Neuronal stem cell (in vitro differentiated cells): ENCODE data around the gene THAP11. TPM values are rescaled to one million over a fixed set of nuclear protein-coding genes. Genes with fewer than 3 reads are reported as not detected.

Source experiments
- DNase-seq: peaks from one replicate; pipeline ENCODE4 v3.0.0-alpha.2; 2013; ENCODE audit warnings: low spot score
- H2AFZ ChIP-seq: one replicate; pipeline ENCODE4 v1.6.1; 2013; ENCODE audit warnings: mild to moderate bottlenecking, low read length, inconsistent platforms
- H2AK5ac ChIP-seq: 2 replicates; pipeline ENCODE4 v1.6.1; 2013; ENCODE audit warnings: low read depth, mild to moderate bottlenecking, inconsistent platforms, low read length, moderate library complexity, mixed read lengths
- H2BK120ac ChIP-seq: 2 replicates; pipeline ENCODE4 v1.6.1; 2013; ENCODE audit warnings: low read depth, mild to moderate bottlenecking, inconsistent platforms, low read length, moderate library complexity, mixed read lengths
- H2BK12ac ChIP-seq: one replicate; pipeline ENCODE4 v1.6.1; 2013; ENCODE audit warnings: low read length, inconsistent platforms
- H2BK15ac ChIP-seq: 2 replicates; pipeline ENCODE4 v1.6.1; 2013; ENCODE audit warnings: mild to moderate bottlenecking, low read length, inconsistent platforms, mixed read lengths
- H2BK5ac ChIP-seq: one replicate; pipeline ENCODE4 v1.6.1; 2013; ENCODE audit warnings: inconsistent platforms, mild to moderate bottlenecking, low read length, moderate library complexity
- H3K14ac ChIP-seq: one replicate; pipeline ENCODE4 v1.6.1; 2013; ENCODE audit warnings: low read length, inconsistent platforms
- H3K18ac ChIP-seq: 2 replicates; pipeline ENCODE4 v1.6.1; 2013; ENCODE audit warnings: low read length, inconsistent platforms
- H3K23ac ChIP-seq: 2 replicates; pipeline ENCODE4 v1.6.1; 2013; ENCODE audit warnings: low read depth, mild to moderate bottlenecking, mixed read lengths, low read length, inconsistent platforms; ENCODE audit not compliant: poor library complexity
- H3K27ac ChIP-seq: replicated peaks from 3 replicates; pipeline ENCODE4 v1.5.1; 2013; ENCODE audit warnings: low read length, inconsistent platforms
- H3K27me3 ChIP-seq, 3 experiments: 2 replicates each; pipeline ENCODE4 v1.6.1; 2013; ENCODE audit warnings: low read length in 3 of 3, mild to moderate bottlenecking in 2 of 3, inconsistent platforms in 1 of 3, low read depth in 1 of 3, mixed read lengths in 1 of 3, moderate library complexity in 1 of 3; ENCODE audit not compliant: control insufficient read depth in 3 of 3, insufficient read depth in 3 of 3
- H3K36me3 ChIP-seq, 2 donors: replicated peaks in 1 of 2; 2 replicates each; pipeline ENCODE4 v1.6.1; 2013; ENCODE audit warnings: low read length in 2 of 2; ENCODE audit not compliant: control insufficient read depth in 2 of 2, insufficient read depth in 2 of 2
- H3K4ac ChIP-seq: 2 replicates; pipeline ENCODE4 v1.6.1; 2013; ENCODE audit warnings: inconsistent platforms, mild to moderate bottlenecking, low read length, moderate library complexity
- H3K4me1 ChIP-seq, 2 donors: 1 replicate in 1 of 2; 2 replicates in 1 of 2; pipeline ENCODE4 v1.6.1; 2013; ENCODE audit warnings: low read length in 2 of 2, low read depth in 1 of 2; ENCODE audit not compliant: control insufficient read depth in 2 of 2, insufficient read depth in 1 of 2
- H3K4me2 ChIP-seq: one replicate; pipeline ENCODE4 v1.6.1; 2013; ENCODE audit warnings: mild to moderate bottlenecking, low read length, inconsistent platforms; ENCODE audit not compliant: insufficient read depth, poor library complexity, severe bottlenecking
- H3K4me3 ChIP-seq, 2 donors: 2 replicates each; pipeline ENCODE4 v1.5.1; 2013; ENCODE audit warnings: low read length in 2 of 2, mild to moderate bottlenecking in 2 of 2, inconsistent platforms in 1 of 2, moderate library complexity in 1 of 2
- H3K79me1 ChIP-seq: one replicate; pipeline ENCODE4 v1.6.1; 2013; ENCODE audit warnings: low read depth, mild to moderate bottlenecking, inconsistent platforms, low read length, moderate library complexity
- H3K9ac ChIP-seq: one replicate; pipeline ENCODE4 v1.6.1; 2013; ENCODE audit warnings: mild to moderate bottlenecking, low read depth, low read length, inconsistent platforms; ENCODE audit not compliant: poor library complexity
- H3K9me3 ChIP-seq, 2 donors: replicated peaks in 1 of 2; 2 replicates each; pipeline versions ENCODE3 to v1.6.1; 2013; ENCODE audit warnings: low read length in 2 of 2, mild to moderate bottlenecking in 2 of 2, inconsistent platforms in 1 of 2, low read depth in 1 of 2, mixed read lengths in 1 of 2, moderate library complexity in 1 of 2; ENCODE audit not compliant: control insufficient read depth in 2 of 2, insufficient read depth in 1 of 2
- H4K8ac ChIP-seq: one replicate; pipeline ENCODE4 v1.6.1; 2013; ENCODE audit warnings: low read depth, mild to moderate bottlenecking, inconsistent platforms, low read length, moderate library complexity
- H4K91ac ChIP-seq: one replicate; pipeline ENCODE4 v1.6.1; 2013; ENCODE audit warnings: low read length, low read depth, mild to moderate bottlenecking, inconsistent platforms; ENCODE audit not compliant: poor library complexity
- WGBS, 2 donors: extraction: QIAGEN DNeasy Blood & Tissue Kit; methylation state at CpG; one replicate each; pipeline ENCODE4 v1.1.7; 2013; ENCODE audit warnings: missing lambda C conversion rate in 2 of 2, mixed read lengths in 1 of 2; ENCODE audit not compliant: insufficient read length in 2 of 2, insufficient replicate concordance in 1 of 2; ENCODE audit errors: extremely low coverage in 2 of 2; 5-methylcytosine and 5-hydroxymethylcytosine counted together
- small RNA-seq: library from polyadenylated mRNA; stranded (forward); fragments of <200 nt; extraction: miRNeasy Mini kit (QIAGEN cat#:217004); gene quantifications from one replicate; pipeline ENCODE3, GENCODE V24; 2013; ENCODE audit not compliant: insufficient read depth

Gene THAP11

GRCh38 chr16:67888331-67888730 lies 46.2 kb downstream of the THAP11 start:
- Histone ChIP-seq H2AFZ (no peak overlapping the region), H3K9ac (no peak overlapping the region), H3K14ac (no peak overlapping the region), H2BK15ac (no peak overlapping the region), H3K27me3 (no peaks in the 10 kb centered on the region), H3K36me3 (peaks cover 7 to 17% of the 10 kb centered on the region in 2 donors), H4K91ac (no peak overlapping the region), H3K23ac (no peak overlapping the region), H3K4me3 (no peak overlapping the region), H2AK5ac (no peak overlapping the region), H4K8ac (no peak overlapping the region), H2BK5ac (no peak overlapping the region), H3K79me1 (peaks cover 2% of the 10 kb centered on the region), H3K9me3 (no peaks in the 10 kb centered on the region), H3K4me1 (peaks cover 0 to 3% of the 10 kb centered on the region in 2 donors), H3K4ac (no peak overlapping the region), H3K27ac (no peak overlapping the region), H3K4me2 (no peak overlapping the region), H2BK120ac (no peak overlapping the region), H2BK12ac (no peak overlapping the region), H3K18ac (no peak overlapping the region)
- no peak for DNase-seq
- no CpG with 5 or more reads among the region's 3 CpGs for WGBS, 2 donors

- Histone ChIP-seq H3K9me3 (no peaks in the 10 kb centered on the region), H3K27me3 (no peaks in the 10 kb centered on the region), H3K9ac (no peak overlapping the region), H2BK12ac (no peak overlapping the region), H2AK5ac (no peak overlapping the region), H3K4me2 (no peak overlapping the region), H4K91ac (no peak overlapping the region), H3K79me1 (peaks cover 11% of the 10 kb centered on the region), H3K4ac (no peak overlapping the region), H2AFZ (peak overlapping the region; percentile 76), H3K23ac (no peak overlapping the region), H3K27ac (no peak overlapping the region), H3K4me1 (peaks cover 1 to 11% of the 10 kb centered on the region in 2 donors), H3K18ac (no peak overlapping the region), H4K8ac (no peak overlapping the region), H2BK5ac (no peak overlapping the region), H2BK120ac (no peak overlapping the region), H2BK15ac (no peak overlapping the region), H3K4me3 (peak overlapping the region in 1 of 2 donors; percentile 100), H3K36me3 (no peaks in the 10 kb centered on the region), H3K14ac (no peak overlapping the region)
- no peak for DNase-seq
- no CpG with 5 or more reads among the region's 5 CpGs for WGBS, 2 donors
Measured at GRCh38 chr16:67892375-67892774, 50.3 kb downstream of the THAP11 start.

GRCh38 chr16:67892899-67893742 lies 51.0 kb downstream of the THAP11 start, which contains the start of gene PSKH1:
PSKH1 (plus strand) TSS chr16:67893254; CDS start chr16:67908750, 15,496 bp downstream.
- H2AFZ ChIP-seq: peak within 1 kb of the TSS; percentile 97
- H3K27me3 ChIP-seq: no peaks in the 10 kb centered on the region
- no peak within 1 kb of the TSS for H3K27ac ChIP-seq
- H3K4me3 ChIP-seq: peak within 1 kb of the TSS; percentile 97 to 100
- H2BK15ac ChIP-seq: no peak within 1 kb of the TSS
- H2AK5ac ChIP-seq: peak within 1 kb of the TSS; percentile 89
- peak within 1 kb of the TSS; percentile 96 for H3K4me2 ChIP-seq
- no CpG with 5 or more reads among the region's 90 CpGs for WGBS, 2 donors
- H3K79me1 ChIP-seq: peaks cover 11% of the 10 kb centered on the region
- peak within 1 kb of the TSS; percentile 94 for H2BK5ac ChIP-seq
- peak within 1 kb of the TSS; percentile 85 for H3K14ac ChIP-seq
- H4K91ac ChIP-seq: no peak within 1 kb of the TSS
- peaks cover 1 to 11% of the 10 kb centered on the region in 2 donors for H3K4me1 ChIP-seq
- H2BK120ac ChIP-seq: no peak within 1 kb of the TSS
- H2BK12ac ChIP-seq: no peak within 1 kb of the TSS
- peak within 1 kb of the TSS; percentile 99 for H3K9ac ChIP-seq
- peak; percentile 93 for DNase-seq
- no peak within 1 kb of the TSS for H4K8ac ChIP-seq
- H3K9me3 ChIP-seq: no peaks in the 10 kb centered on the region
- H3K23ac ChIP-seq: peak within 1 kb of the TSS; percentile 69
- peak within 1 kb of the TSS; percentile 98 for H3K18ac ChIP-seq
- no peaks in the 10 kb centered on the region for H3K36me3 ChIP-seq
- no peak within 1 kb of the TSS for H3K4ac ChIP-seq

Small RNAs within 50 kb of the gene (small RNA-seq; reads per million reads assigned to genes)
- gene AC040162.2: not detected
- not detected for gene NRN1L
